ENCODE data around the gene CHRNA9.

CHRNA9 gene

DNA sequence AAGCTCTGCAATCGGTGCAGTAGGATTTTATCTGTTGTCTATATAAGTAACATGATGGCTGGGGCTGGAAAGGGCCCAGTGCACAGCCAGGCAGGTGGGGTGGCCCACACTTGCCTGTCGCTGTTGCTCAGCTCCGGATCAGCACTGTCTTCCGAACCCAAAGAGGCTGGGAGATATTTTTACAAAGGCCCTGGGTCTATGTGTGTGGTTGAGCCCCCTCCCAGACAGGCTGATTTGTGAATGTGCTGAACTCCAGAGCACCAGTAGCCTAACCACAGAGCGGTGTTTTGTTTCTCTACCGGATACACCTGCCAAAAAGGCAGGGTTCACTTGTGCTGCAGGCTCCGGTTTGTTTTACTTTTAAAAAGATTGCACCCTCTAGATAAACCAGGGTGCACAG lies 33.5 kb upstream of the CHRNA9 start:
- no peak overlapping the region for H2AFZ ChIP-seq (ENCODE audit: low read depth, low read length)
- H4K8ac ChIP-seq (ENCODE audit: low read length), result no peak overlapping the region
- no peak overlapping the region for H3K23ac ChIP-seq (ENCODE audit: low read length in 2 of 2)
- H3K4ac ChIP-seq (ENCODE audit: low read depth in 1 of 2, low read length in 2 of 2), result no peak overlapping the region
- no peak overlapping the region for H2BK12ac ChIP-seq (ENCODE audit: low read length in 2 of 2)
- no peak overlapping the region for H2BK5ac ChIP-seq (ENCODE audit: low read depth, low read length, poor library complexity, severe bottlenecking)
- no peaks in the 10 kb centered on the region for H3K79me1 ChIP-seq (replicated peaks; ENCODE audit: low read length, poor library complexity, severe bottlenecking)
- H3K9me3 ChIP-seq (ENCODE audit: control insufficient read depth, low read length), result peaks cover 7% of the 10 kb centered on the region
- no peak overlapping the region for H3K9ac ChIP-seq (ENCODE audit: low read length)
- H3K18ac ChIP-seq (ENCODE audit: low read depth in 1 of 2, low read length in 2 of 2), result no peak overlapping the region
- no peak overlapping the region for H2BK120ac ChIP-seq (ENCODE audit: low read depth, low read length)
- no peak overlapping the region for H3K4me3 ChIP-seq (ENCODE audit: insufficient read depth in 1 of 2, low read depth in 1 of 2, low read length in 2 of 2)
- H3K14ac ChIP-seq (ENCODE audit: low read length in 2 of 2), result no peak overlapping the region
- H2BK15ac ChIP-seq (ENCODE audit: low read depth, poor library complexity, severe bottlenecking), result peak overlapping the region; percentile 46
- H3K27ac ChIP-seq (ENCODE audit: low read length, poor library complexity, severe bottlenecking), result no peak overlapping the region
- peaks cover 0 to 5% of the 10 kb centered on the region in 2 experiments for H3K27me3 ChIP-seq (ENCODE audit: control insufficient read depth in 1 of 2, insufficient read depth in 1 of 2, low read length in 2 of 2)
- WGBS, result 79% methylated on average over 7 of the region's 7 CpGs
- H3K36me3 ChIP-seq (ENCODE audit: control insufficient read depth in 1 of 2, insufficient read depth in 2 of 2, low read depth in 1 of 2, low read length in 2 of 2), result no peaks in the 10 kb centered on the region
- H2AK5ac ChIP-seq (ENCODE audit: low read length, severe bottlenecking), result no peak overlapping the region
- H3K4me2 ChIP-seq (ENCODE audit: low read length, poor library complexity, severe bottlenecking), result no peak overlapping the region
- H4K91ac ChIP-seq (ENCODE audit: low read length), result no peak overlapping the region
- DNase-seq, result no peak
- no peaks in the 10 kb centered on the region for H3K4me1 ChIP-seq (ENCODE audit: control insufficient read depth, insufficient read depth, low read depth, low read length)

DNA sequence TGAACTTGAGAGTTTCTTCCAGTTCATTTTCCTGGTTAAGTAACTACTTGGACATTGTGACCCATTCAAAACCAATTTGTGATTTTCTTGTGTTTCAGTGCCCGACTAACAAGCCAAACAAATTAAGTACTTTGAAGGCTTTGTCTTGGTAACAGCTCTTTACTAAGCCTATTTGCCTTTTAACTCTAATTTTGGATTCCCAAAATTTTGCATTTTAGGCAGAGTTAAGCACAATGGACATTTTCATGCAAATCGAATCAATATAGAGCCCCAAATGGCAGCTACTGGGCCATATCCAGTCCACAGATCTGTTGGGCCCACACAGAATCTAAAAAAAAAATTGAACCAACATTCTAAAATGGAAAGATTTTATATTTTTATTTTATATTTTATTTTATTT lies 31.4 kb upstream of the CHRNA9 start:
- WGBS, result 93% methylated on average over 2 of the region's 2 CpGs
- Histone ChIP-seq H3K4ac (ENCODE audit: low read depth in 1 of 2, low read length in 2 of 2) (no peak overlapping the region), H2BK5ac (ENCODE audit: low read depth, low read length, poor library complexity, severe bottlenecking) (no peak overlapping the region), H3K4me2 (ENCODE audit: low read length, poor library complexity, severe bottlenecking) (no peak overlapping the region), H4K91ac (ENCODE audit: low read length) (no peak overlapping the region), H4K8ac (ENCODE audit: low read length) (no peak overlapping the region), H3K79me1 (replicated peaks; ENCODE audit: low read length, poor library complexity, severe bottlenecking) (no peaks in the 10 kb centered on the region), H2BK120ac (ENCODE audit: low read depth, low read length) (no peak overlapping the region), H3K14ac (ENCODE audit: low read length in 2 of 2) (no peak overlapping the region), H3K9ac (ENCODE audit: low read length) (no peak overlapping the region), H3K36me3 (ENCODE audit: control insufficient read depth in 1 of 2, insufficient read depth in 2 of 2, low read depth in 1 of 2, low read length in 2 of 2) (no peaks in the 10 kb centered on the region), H2AFZ (ENCODE audit: low read depth, low read length) (no peak overlapping the region), H3K4me3 (ENCODE audit: insufficient read depth in 1 of 2, low read depth in 1 of 2, low read length in 2 of 2) (no peak overlapping the region), H3K4me1 (ENCODE audit: control insufficient read depth, insufficient read depth, low read depth, low read length) (no peaks in the 10 kb centered on the region), H3K23ac (ENCODE audit: low read length in 2 of 2) (no peak overlapping the region), H2BK12ac (ENCODE audit: low read length in 2 of 2) (no peak overlapping the region), H3K9me3 (ENCODE audit: control insufficient read depth, low read length) (peaks cover 7% of the 10 kb centered on the region), H3K27ac (ENCODE audit: low read length, poor library complexity, severe bottlenecking) (no peak overlapping the region), H3K27me3 (ENCODE audit: control insufficient read depth in 1 of 2, insufficient read depth in 1 of 2, low read length in 2 of 2) (peaks cover 0 to 5% of the 10 kb centered on the region in 2 experiments), H3K18ac (ENCODE audit: low read depth in 1 of 2, low read length in 2 of 2) (no peak overlapping the region), H2AK5ac (ENCODE audit: low read length, severe bottlenecking) (no peak overlapping the region), H2BK15ac (ENCODE audit: low read depth, poor library complexity, severe bottlenecking) (no peak overlapping the region)
- no peak for DNase-seq

DNA sequence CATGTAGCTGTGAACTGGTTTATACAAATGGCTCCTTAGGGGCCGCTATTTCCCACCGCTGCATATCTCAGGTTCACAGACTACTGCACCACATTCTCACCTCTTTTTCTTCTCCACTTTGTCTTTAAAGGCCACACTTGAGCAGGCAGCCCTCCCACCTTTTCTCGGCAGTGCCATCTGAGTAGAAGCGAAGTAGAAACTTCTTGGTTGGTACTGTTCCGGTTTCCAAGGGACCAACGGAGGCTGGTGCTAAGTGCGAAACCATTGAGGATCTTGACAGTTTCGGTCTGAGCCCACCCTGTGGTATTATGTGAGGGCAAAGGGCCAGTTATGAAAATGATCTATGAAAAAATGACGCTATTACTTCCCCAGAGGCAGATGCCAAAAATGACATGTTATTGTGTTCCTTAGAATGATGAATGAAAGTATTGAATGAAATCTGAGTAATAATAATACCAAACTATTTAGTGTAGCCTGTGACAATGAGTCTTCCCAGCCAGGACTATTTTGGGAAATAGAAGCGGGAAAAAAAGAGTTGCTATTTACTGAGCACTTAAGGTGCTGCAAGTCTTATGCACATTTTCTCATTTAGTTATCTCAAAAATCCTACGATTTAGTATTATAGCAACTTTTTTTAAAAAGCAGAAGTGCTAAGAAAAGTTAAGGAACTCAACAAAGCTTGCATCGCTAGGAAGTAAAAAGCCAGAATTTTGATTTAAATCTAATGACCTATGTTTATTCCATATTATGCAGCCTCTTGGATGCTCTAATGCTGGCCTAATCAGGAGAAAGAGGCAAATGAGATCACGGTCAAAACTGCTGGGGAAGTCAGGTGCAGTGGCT lies 29.6 kb upstream of the CHRNA9 start:
- Histone ChIP-seq H2BK15ac (ENCODE audit: low read depth, poor library complexity, severe bottlenecking) (no peak overlapping the region), H2BK120ac (ENCODE audit: low read depth, low read length) (no peak overlapping the region), H3K14ac (ENCODE audit: low read length in 2 of 2) (no peak overlapping the region), H3K27ac (ENCODE audit: low read length, poor library complexity, severe bottlenecking) (no peak overlapping the region), H2BK5ac (ENCODE audit: low read depth, low read length, poor library complexity, severe bottlenecking) (no peak overlapping the region), H2BK12ac (ENCODE audit: low read length in 2 of 2) (no peak overlapping the region), H3K9me3 (ENCODE audit: control insufficient read depth, low read length) (peaks cover 7% of the 10 kb centered on the region), H3K9ac (ENCODE audit: low read length) (no peak overlapping the region), H4K91ac (ENCODE audit: low read length) (no peak overlapping the region), H3K4me2 (ENCODE audit: low read length, poor library complexity, severe bottlenecking) (no peak overlapping the region), H3K4me3 (ENCODE audit: insufficient read depth in 1 of 2, low read depth in 1 of 2, low read length in 2 of 2) (no peak overlapping the region), H3K36me3 (ENCODE audit: control insufficient read depth in 1 of 2, insufficient read depth in 2 of 2, low read depth in 1 of 2, low read length in 2 of 2) (no peaks in the 10 kb centered on the region), H3K18ac (ENCODE audit: low read depth in 1 of 2, low read length in 2 of 2) (no peak overlapping the region), H3K27me3 (ENCODE audit: control insufficient read depth in 1 of 2, insufficient read depth in 1 of 2, low read length in 2 of 2) (peaks cover 0 to 5% of the 10 kb centered on the region in 2 experiments), H3K4ac (ENCODE audit: low read depth in 1 of 2, low read length in 2 of 2) (no peak overlapping the region), H2AK5ac (ENCODE audit: low read length, severe bottlenecking) (no peak overlapping the region), H2AFZ (ENCODE audit: low read depth, low read length) (no peak overlapping the region), H3K4me1 (ENCODE audit: control insufficient read depth, insufficient read depth, low read depth, low read length) (no peaks in the 10 kb centered on the region), H3K23ac (ENCODE audit: low read length in 2 of 2) (peak overlapping the region in 1 of 2 experiments; percentile 21), H4K8ac (ENCODE audit: low read length) (no peak overlapping the region), H3K79me1 (replicated peaks; ENCODE audit: low read length, poor library complexity, severe bottlenecking) (no peaks in the 10 kb centered on the region)
- 73% methylated on average over 10 of the region's 13 CpGs for WGBS
- DNase-seq, result no peak

DNA sequence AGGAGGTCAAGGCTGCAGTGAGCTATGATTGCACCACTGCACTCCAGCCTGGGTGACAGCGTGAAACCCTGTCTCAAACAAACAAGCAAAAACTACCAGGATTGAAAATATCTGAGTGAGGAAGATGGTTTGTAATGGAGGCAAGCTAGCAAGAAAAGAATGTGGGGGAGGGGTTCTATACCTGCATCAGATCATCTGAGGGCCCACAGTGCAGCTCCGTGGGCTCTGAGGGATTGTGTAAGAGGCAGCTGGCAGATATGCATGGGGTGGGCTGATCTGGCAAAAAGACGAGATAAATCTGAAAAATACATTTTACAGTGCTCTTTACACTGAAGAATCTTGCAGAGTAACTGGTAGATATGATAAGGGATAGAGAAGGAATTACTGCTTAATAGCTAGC lies 28.9 kb upstream of the CHRNA9 start:
- H3K14ac ChIP-seq (ENCODE audit: low read length in 2 of 2), result no peak overlapping the region
- no peak overlapping the region for H2AK5ac ChIP-seq (ENCODE audit: low read length, severe bottlenecking)
- DNase-seq, result no peak
- H2BK15ac ChIP-seq (ENCODE audit: low read depth, poor library complexity, severe bottlenecking), result no peak overlapping the region
- H3K36me3 ChIP-seq (ENCODE audit: control insufficient read depth in 1 of 2, insufficient read depth in 2 of 2, low read depth in 1 of 2, low read length in 2 of 2), result no peaks in the 10 kb centered on the region
- WGBS, result 77% methylated on average over 2 of the region's 3 CpGs
- H3K9ac ChIP-seq (ENCODE audit: low read length), result no peak overlapping the region
- H3K9me3 ChIP-seq (ENCODE audit: control insufficient read depth, low read length), result peaks cover 7% of the 10 kb centered on the region
- peaks cover 0 to 5% of the 10 kb centered on the region in 2 experiments for H3K27me3 ChIP-seq (ENCODE audit: control insufficient read depth in 1 of 2, insufficient read depth in 1 of 2, low read length in 2 of 2)
- H3K79me1 ChIP-seq (replicated peaks; ENCODE audit: low read length, poor library complexity, severe bottlenecking), result no peaks in the 10 kb centered on the region
- no peak overlapping the region for H3K27ac ChIP-seq (ENCODE audit: low read length, poor library complexity, severe bottlenecking)
- H2BK120ac ChIP-seq (ENCODE audit: low read depth, low read length), result no peak overlapping the region
- H3K4me1 ChIP-seq (ENCODE audit: control insufficient read depth, insufficient read depth, low read depth, low read length), result no peaks in the 10 kb centered on the region
- H3K23ac ChIP-seq (ENCODE audit: low read length in 2 of 2), result no peak overlapping the region
- H3K4ac ChIP-seq (ENCODE audit: low read depth in 1 of 2, low read length in 2 of 2), result no peak overlapping the region
- H2AFZ ChIP-seq (ENCODE audit: low read depth, low read length), result no peak overlapping the region
- no peak overlapping the region for H4K91ac ChIP-seq (ENCODE audit: low read length)
- no peak overlapping the region for H2BK12ac ChIP-seq (ENCODE audit: low read length in 2 of 2)
- H3K18ac ChIP-seq (ENCODE audit: low read depth in 1 of 2, low read length in 2 of 2), result no peak overlapping the region
- H3K4me2 ChIP-seq (ENCODE audit: low read length, poor library complexity, severe bottlenecking), result no peak overlapping the region
- H3K4me3 ChIP-seq (ENCODE audit: insufficient read depth in 1 of 2, low read depth in 1 of 2, low read length in 2 of 2), result no peak overlapping the region
- no peak overlapping the region for H4K8ac ChIP-seq (ENCODE audit: low read length)
- no peak overlapping the region for H2BK5ac ChIP-seq (ENCODE audit: low read depth, low read length, poor library complexity, severe bottlenecking)

Data from mesenchymal stem cell (in vitro differentiated cells and primary cell).